Activated CD8-positive, alpha-beta memory T cell treated with anti-CD3 and anti-CD28 coated beads, Interleukin-2, amount 50 U/mL, for 24 hours (primary cell): ENCODE measurements around the gene QPCT.
"Not testable (repeated sequence)": the region's sequence is repeated elsewhere in the genome, so short reads cannot be mapped to it uniquely, and the experiment has no call there.

ENCODE experiments used
- DNase-seq: peaks from one replicate; pipeline ENCODE4 v3.0.0-alpha.2; 2020; ENCODE audit errors: extremely low read depth

QPCT gene

GRCh38 chr2:37391711-37392110 is 47.3 kb downstream of the QPCT start:
- no peak for DNase-seq

GRCh38 chr2:37392428-37392827 is 48.0 kb downstream of the QPCT start:
- DNase-seq = no peak

GRCh38 chr2:37394263-37394662 is 49.8 kb downstream of the QPCT start:
- no peak for DNase-seq

GRCh38 chr2:37394796-37395555 is 50.5 kb downstream of the QPCT start:
- DNase-seq = no peak

- DNase-seq = no peak
Measured at GRCh38 chr2:37396890-37397565, 52.6 kb downstream of the QPCT start.

GRCh38 chr2:37398990-37399389 is 54.6 kb downstream of the QPCT start:
- no peak for DNase-seq

GRCh38 chr2:37400041-37400440 is 55.6 kb downstream of the QPCT start:
- DNase-seq = no peak

GRCh38 chr2:37402636-37403035 is 58.2 kb downstream of the QPCT start:
- no peak for DNase-seq

- no peak for DNase-seq
Measured at GRCh38 chr2:37405781-37406180, 61.4 kb downstream of the QPCT start.

GRCh38 chr2:37412231-37412630 is 67.8 kb downstream of the QPCT start:
- no peak for DNase-seq

- DNase-seq = not testable (repeated sequence)
Measured at GRCh38 chr2:37413911-37414469, 69.6 kb downstream of the QPCT start.

- no peak for DNase-seq
Measured at GRCh38 chr2:37414470-37414949, 70.1 kb downstream of the QPCT start.

GRCh38 chr2:37415128-37415820 is 70.8 kb downstream of the QPCT start:
- no peak for DNase-seq

- no peak for DNase-seq
Measured at GRCh38 chr2:37417321-37417720, 72.9 kb downstream of the QPCT start.

GRCh38 chr2:37418956-37419355 is 74.5 kb downstream of the QPCT start:
- DNase-seq = no peak

GRCh38 chr2:37421686-37422085 is 77.3 kb downstream of the QPCT start:
- DNase-seq = no peak

- DNase-seq = no peak
Measured at GRCh38 chr2:37422816-37423215, 78.4 kb downstream of the QPCT start.
